Measurements from ENCODE around the gene FBXO21.

The FBXO21 gene

GRCh38 chr12:117162167-117162539, 28.1 kb downstream of the FBXO21 start:
- Histone ChIP-seq H3K27ac (ENCODE audit: low read length) (no peak overlapping the region), H3K4me1 (ENCODE audit: insufficient read depth, low read length) (no peaks in the 10 kb centered on the region), H3K9me3 (ENCODE audit: insufficient read depth, low read depth, low read length) (no peaks in the 10 kb centered on the region), H3K4me3 (ENCODE audit: low read length) (no peak overlapping the region), H3K9ac (ENCODE audit: low read depth, low read length) (no peak overlapping the region), H3K27me3 (ENCODE audit: insufficient read depth, low read length) (no peaks in the 10 kb centered on the region), H3K36me3 (ENCODE audit: insufficient read depth, low read depth, low read length) (peaks cover 100% of the 10 kb centered on the region)

DNA sequence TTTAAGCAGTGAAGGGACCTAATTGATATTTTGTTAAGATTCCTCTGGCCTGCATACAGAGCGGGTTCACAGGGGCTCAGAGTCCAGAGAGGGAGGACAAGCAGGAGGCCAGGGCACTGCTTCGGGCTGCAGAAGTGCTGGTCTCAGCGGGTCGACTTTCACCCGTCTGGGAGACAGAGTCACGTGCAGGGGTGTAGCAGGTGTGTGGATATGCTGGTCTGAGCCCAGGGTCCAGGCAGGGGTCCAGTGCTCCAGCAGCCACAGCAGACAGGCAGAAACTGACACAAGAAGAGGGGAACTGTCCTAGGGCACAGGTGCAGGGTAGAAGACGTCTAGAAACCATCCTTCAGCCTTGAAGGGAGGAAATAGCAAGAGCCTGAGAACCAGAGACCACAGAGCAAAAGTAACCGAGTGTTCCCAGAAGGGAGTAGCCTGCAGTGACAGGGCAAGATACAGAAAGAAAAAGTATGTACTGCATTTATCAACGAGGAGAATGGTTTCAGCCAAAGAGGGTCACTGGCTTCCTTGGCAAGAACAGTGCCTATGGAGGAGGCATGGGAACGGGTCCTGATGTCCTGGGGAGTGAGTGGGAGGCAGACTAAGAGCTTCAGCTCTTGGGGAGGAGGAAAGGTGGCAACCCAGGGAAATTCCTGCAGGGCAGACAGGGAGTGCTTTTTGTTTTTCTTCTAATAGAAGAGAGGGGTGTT, 28.7 kb downstream of the FBXO21 start:
- Histone ChIP-seq H3K27ac (ENCODE audit: low read length) (no peak overlapping the region), H3K4me3 (ENCODE audit: low read length) (no peak overlapping the region), H3K27me3 (ENCODE audit: insufficient read depth, low read length) (no peaks in the 10 kb centered on the region), H3K4me1 (ENCODE audit: insufficient read depth, low read length) (no peaks in the 10 kb centered on the region), H3K36me3 (ENCODE audit: insufficient read depth, low read depth, low read length) (peaks cover 99% of the 10 kb centered on the region), H3K9me3 (ENCODE audit: insufficient read depth, low read depth, low read length) (no peaks in the 10 kb centered on the region), H3K9ac (ENCODE audit: low read depth, low read length) (no peak overlapping the region)

DNA sequence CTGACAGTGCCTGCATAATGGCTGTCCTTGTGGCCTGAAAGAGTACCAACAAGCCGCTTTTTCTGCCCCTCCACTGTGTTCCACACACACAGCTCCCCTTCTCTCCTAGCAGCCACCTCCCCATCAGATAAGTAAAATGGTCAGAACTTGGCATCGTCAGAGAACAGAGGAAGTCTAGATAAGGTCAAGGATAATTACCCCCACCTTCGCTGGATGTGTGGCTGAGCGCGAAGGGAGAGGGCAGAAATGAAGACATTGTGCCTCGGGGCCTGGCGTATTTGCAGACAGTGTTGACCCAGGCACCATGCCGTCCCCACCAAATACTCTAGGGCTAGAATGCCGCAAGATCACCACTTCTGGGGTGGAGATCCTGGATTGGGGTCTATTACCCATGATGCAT, 30.6 kb downstream of the FBXO21 start:
- Histone ChIP-seq H3K36me3 (ENCODE audit: insufficient read depth, low read depth, low read length) (peaks cover 96% of the 10 kb centered on the region), H3K9ac (ENCODE audit: low read depth, low read length) (no peak overlapping the region)

DNA sequence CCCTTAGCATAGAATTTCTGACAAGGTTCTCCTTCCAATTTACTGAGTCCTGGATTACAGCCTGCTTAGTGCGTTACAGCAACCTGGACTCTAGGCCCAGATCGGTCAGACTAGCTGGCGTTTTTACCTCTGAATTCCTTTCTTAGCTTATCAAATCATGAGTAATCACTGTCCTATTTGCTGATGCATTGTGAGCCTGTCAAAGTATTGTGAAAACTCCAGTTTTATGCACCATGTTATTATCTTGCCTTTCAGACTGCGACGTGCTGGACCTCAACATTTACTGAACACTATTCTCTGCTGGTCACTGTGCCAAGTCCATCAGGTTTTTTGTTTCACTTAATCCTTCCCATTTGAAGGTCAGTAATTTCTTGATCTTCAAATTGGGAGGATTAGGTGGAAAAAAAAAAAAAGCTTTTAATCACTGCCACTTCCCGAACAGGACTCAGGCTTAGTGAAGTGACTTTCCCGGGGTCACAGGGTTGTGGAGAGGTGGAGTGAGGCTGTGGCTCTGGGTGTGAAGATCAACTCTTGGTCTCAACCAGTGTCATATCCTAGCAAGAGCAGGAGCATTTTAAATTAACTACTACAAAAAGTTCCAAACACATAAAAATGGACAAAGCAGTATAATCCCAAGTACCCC, 31.2 kb downstream of the FBXO21 start:
- no peak overlapping the region for H3K4me3 ChIP-seq (ENCODE audit: low read length)
- no peaks in the 10 kb centered on the region for H3K4me1 ChIP-seq (ENCODE audit: insufficient read depth, low read length)
- H3K9ac ChIP-seq (ENCODE audit: low read depth, low read length) = no peak overlapping the region
- peaks cover 96% of the 10 kb centered on the region for H3K36me3 ChIP-seq (ENCODE audit: insufficient read depth, low read depth, low read length)
- H3K9me3 ChIP-seq (ENCODE audit: insufficient read depth, low read depth, low read length) = no peaks in the 10 kb centered on the region
- no peak overlapping the region for H3K27ac ChIP-seq (ENCODE audit: low read length)
- no peaks in the 10 kb centered on the region for H3K27me3 ChIP-seq (ENCODE audit: insufficient read depth, low read length)

More for the DNA sequence above, 30.6 kb downstream of the FBXO21 start:
- H3K9me3 ChIP-seq (ENCODE audit: insufficient read depth, low read depth, low read length) = no peaks in the 10 kb centered on the region
- no peak overlapping the region for H3K27ac ChIP-seq (ENCODE audit: low read length)
- H3K4me1 ChIP-seq (ENCODE audit: insufficient read depth, low read length) = no peaks in the 10 kb centered on the region
- no peaks in the 10 kb centered on the region for H3K27me3 ChIP-seq (ENCODE audit: insufficient read depth, low read length)
- H3K4me3 ChIP-seq (ENCODE audit: low read length) = no peak overlapping the region

DNA sequence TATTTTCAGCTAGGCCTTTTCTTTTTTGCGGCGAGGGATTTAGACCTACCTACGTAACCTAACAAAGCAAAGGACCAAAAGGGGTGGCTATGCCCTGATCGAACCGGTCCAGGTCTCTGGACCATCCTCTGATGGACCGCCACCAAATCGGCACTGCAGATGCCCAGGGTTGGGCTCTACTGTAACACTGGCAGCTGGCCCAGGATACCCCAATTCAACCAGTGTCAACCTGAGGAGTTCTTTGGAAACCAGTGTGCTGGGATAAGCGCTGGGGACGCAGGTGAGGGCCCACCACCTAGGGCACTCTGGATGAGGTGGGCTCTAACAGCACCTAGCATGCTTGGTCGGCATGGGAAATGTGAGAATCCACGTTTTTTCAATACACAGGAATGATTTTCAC, 32.2 kb downstream of the FBXO21 start:
- no peaks in the 10 kb centered on the region for H3K9me3 ChIP-seq (ENCODE audit: insufficient read depth, low read depth, low read length)
- peaks cover 96% of the 10 kb centered on the region for H3K36me3 ChIP-seq (ENCODE audit: insufficient read depth, low read depth, low read length)
- no peak overlapping the region for H3K9ac ChIP-seq (ENCODE audit: low read depth, low read length)
- H3K4me1 ChIP-seq (ENCODE audit: insufficient read depth, low read length) = no peaks in the 10 kb centered on the region
- no peak overlapping the region for H3K27ac ChIP-seq (ENCODE audit: low read length)
- no peaks in the 10 kb centered on the region for H3K27me3 ChIP-seq (ENCODE audit: insufficient read depth, low read length)
- H3K4me3 ChIP-seq (ENCODE audit: low read length) = no peak overlapping the region

GRCh38 chr12:117155278-117156060, 34.8 kb downstream of the FBXO21 start:
- Histone ChIP-seq H3K36me3 (ENCODE audit: insufficient read depth, low read depth, low read length) (peaks cover 77% of the 10 kb centered on the region), H3K9me3 (ENCODE audit: insufficient read depth, low read depth, low read length) (no peaks in the 10 kb centered on the region), H3K4me1 (ENCODE audit: insufficient read depth, low read length) (peaks cover 3% of the 10 kb centered on the region; the same call in 1 of the 2 replicates), H3K9ac (ENCODE audit: low read depth, low read length) (no peak overlapping the region), H3K27me3 (ENCODE audit: insufficient read depth, low read length) (no peaks in the 10 kb centered on the region), H3K4me3 (ENCODE audit: low read length) (no peak overlapping the region), H3K27ac (ENCODE audit: low read length) (no peak overlapping the region)

DNA sequence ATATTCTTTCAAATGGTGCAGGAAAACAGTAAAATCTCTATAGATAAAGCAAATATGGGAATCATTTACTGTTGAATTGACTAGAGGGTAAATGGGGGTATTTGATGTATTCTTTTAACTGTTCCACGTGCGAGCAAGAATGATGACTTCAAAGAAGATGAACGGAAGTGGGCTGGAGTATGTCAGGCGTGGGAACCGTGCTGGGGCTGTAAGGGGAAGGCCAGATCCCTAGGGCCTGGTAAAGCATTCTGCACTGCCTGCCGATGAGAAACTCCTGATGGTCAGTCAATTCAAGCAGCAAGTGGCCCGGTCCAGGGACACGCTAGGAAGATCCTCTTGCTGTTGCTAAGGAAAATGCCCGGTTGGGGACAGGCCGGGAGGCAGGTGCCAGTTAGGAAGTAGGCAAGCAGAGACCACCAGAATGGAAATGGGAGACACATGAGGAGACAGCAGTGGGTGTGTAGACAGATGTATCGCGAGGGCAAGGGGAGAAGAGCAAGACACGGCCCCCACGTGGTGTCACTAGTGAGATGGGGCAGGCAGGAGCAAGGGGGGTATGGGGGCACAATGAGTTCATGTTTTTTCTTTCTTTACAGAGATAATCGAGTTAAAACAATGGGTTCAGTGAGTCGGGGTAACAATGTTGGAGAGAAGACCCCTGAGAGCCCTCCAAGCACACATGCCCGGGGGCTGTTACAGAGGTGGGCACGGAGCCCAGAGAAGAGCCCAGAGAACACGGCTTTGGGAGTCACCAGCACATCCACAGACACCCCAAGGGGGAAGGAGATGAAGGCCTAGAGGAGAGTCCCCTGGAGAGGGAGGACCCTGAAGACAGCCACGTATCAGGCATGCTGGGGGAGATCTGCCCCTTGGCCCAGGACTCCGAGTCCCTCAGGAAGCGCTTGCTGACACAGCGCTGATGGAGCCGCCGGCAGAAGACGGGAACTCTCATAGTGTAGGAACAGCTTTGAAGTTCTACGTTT, 37.2 kb downstream of the FBXO21 start:
- no peak overlapping the region for H3K4me3 ChIP-seq (ENCODE audit: low read length)
- H3K27ac ChIP-seq (ENCODE audit: low read length) = no peak overlapping the region
- no peaks in the 10 kb centered on the region for H3K9me3 ChIP-seq (ENCODE audit: insufficient read depth, low read depth, low read length)
- no peak overlapping the region for H3K9ac ChIP-seq (ENCODE audit: low read depth, low read length)
- no peaks in the 10 kb centered on the region for H3K27me3 ChIP-seq (ENCODE audit: insufficient read depth, low read length)
- H3K36me3 ChIP-seq (ENCODE audit: insufficient read depth, low read depth, low read length) = peaks cover 76% of the 10 kb centered on the region
- H3K4me1 ChIP-seq (ENCODE audit: insufficient read depth, low read length) = peaks cover 5% of the 10 kb centered on the region; the same call in 1 of the 2 replicates

GRCh38 chr12:117151403-117152031, 38.8 kb downstream of the FBXO21 start:
- Histone ChIP-seq H3K36me3 (ENCODE audit: insufficient read depth, low read depth, low read length) (peaks cover 67% of the 10 kb centered on the region), H3K9me3 (ENCODE audit: insufficient read depth, low read depth, low read length) (no peaks in the 10 kb centered on the region), H3K4me3 (ENCODE audit: low read length) (no peak overlapping the region), H3K4me1 (ENCODE audit: insufficient read depth, low read length) (peaks cover 5% of the 10 kb centered on the region; the same call in 1 of the 2 replicates), H3K27ac (ENCODE audit: low read length) (no peak overlapping the region), H3K9ac (ENCODE audit: low read depth, low read length) (no peak overlapping the region), H3K27me3 (ENCODE audit: insufficient read depth, low read length) (no peaks in the 10 kb centered on the region)

DNA sequence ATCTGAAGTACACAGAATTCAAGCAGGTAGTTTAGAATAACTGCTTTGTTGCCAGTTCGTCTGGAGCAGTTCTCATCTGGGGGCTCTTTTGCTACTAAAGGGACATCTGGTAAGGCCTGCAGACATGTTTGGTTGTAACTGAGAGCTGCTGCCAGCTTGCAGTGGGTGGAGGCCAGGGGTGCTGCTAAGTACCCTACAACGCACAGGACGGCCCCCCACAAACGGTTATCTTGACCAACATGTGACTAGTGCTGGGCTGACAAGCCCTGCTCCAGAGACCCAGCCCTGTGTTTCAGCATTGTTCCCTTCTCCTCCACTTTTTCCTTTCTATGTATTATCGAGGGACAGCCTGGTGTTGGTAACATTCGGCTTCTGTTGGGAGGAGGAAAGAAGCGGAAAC, 40.8 kb downstream of the FBXO21 start:
- Histone ChIP-seq H3K36me3 (ENCODE audit: insufficient read depth, low read depth, low read length) (peaks cover 69% of the 10 kb centered on the region), H3K9ac (ENCODE audit: low read depth, low read length) (no peak overlapping the region), H3K4me3 (ENCODE audit: low read length) (no peak overlapping the region), H3K4me1 (ENCODE audit: insufficient read depth, low read length) (peaks cover 5% of the 10 kb centered on the region; the same call in 1 of the 2 replicates), H3K9me3 (ENCODE audit: insufficient read depth, low read depth, low read length) (no peaks in the 10 kb centered on the region), H3K27ac (ENCODE audit: low read length) (no peak overlapping the region), H3K27me3 (ENCODE audit: insufficient read depth, low read length) (no peaks in the 10 kb centered on the region)

DNA sequence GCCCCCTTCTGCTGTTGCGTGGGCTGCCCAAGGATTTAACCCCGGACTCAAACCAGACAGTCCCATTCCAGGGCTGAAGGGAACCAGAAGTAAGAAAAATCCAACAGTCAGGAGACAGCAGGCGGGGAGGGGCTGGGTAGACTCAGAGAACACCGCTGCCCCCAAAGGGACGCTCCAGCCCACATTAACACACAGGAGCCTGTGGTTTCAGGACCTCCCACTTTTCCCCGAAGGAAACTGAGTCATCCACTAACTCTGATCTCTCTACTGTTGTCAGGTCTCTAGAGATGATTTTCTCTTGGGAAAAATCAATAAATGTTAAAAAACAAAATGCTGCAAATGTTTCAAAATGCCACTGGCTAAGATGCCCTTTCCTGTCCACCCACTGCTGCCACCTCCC, 41.6 kb downstream of the FBXO21 start:
- Histone ChIP-seq H3K9ac (ENCODE audit: low read depth, low read length) (no peak overlapping the region), H3K4me1 (ENCODE audit: insufficient read depth, low read length) (peaks cover 5% of the 10 kb centered on the region; the same call in 1 of the 2 replicates), H3K27ac (ENCODE audit: low read length) (no peak overlapping the region), H3K27me3 (ENCODE audit: insufficient read depth, low read length) (no peaks in the 10 kb centered on the region), H3K4me3 (ENCODE audit: low read length) (no peak overlapping the region), H3K9me3 (ENCODE audit: insufficient read depth, low read depth, low read length) (no peaks in the 10 kb centered on the region), H3K36me3 (ENCODE audit: insufficient read depth, low read depth, low read length) (peaks cover 69% of the 10 kb centered on the region)

- Histone ChIP-seq H3K36me3 (ENCODE audit: insufficient read depth, low read depth, low read length) (peaks cover 69% of the 10 kb centered on the region), H3K27me3 (ENCODE audit: insufficient read depth, low read length) (no peaks in the 10 kb centered on the region), H3K9me3 (ENCODE audit: insufficient read depth, low read depth, low read length) (no peaks in the 10 kb centered on the region), H3K4me1 (ENCODE audit: insufficient read depth, low read length) (peaks cover 5% of the 10 kb centered on the region; the same call in 1 of the 2 replicates), H3K4me3 (ENCODE audit: low read length) (no peak overlapping the region), H3K9ac (ENCODE audit: low read depth, low read length) (no peak overlapping the region), H3K27ac (ENCODE audit: low read length) (no peak overlapping the region)
Observed at GRCh38 chr12:117147639-117148038, 42.6 kb downstream of the FBXO21 start.

Measured in iPS-20b (cell line).